NCI-H187 (cell line): ENCODE measurements around the gene BTNL8.

Experiments
- DNase-seq, 2 experiments: peaks; one replicate each; lab custom pipeline; 2025; lab: John Stamatoyannopoulos, UW

The BTNL8 gene

GRCh38 chr5:180898621-180899246 lies at the start of gene BTNL8:
TSS of gene BTNL8 (plus strand) at chr5:180899159. CDS start at chr5:180899311, 152 bp downstream.
- no peak for DNase-seq

GRCh38 chr5:180849827-180850226 lies 49.1 kb upstream of the BTNL8 start:
- DNase-seq: no peak

- no peak for DNase-seq
These were observed 48.4 kb upstream of the BTNL8 start for GRCh38 chr5:180850434-180851078.

GRCh38 chr5:180852495-180852894 lies 46.5 kb upstream of the BTNL8 start:
- no peak for DNase-seq

- no peak for DNase-seq
These were observed 45.7 kb upstream of the BTNL8 start for GRCh38 chr5:180853121-180853847.

- DNase-seq: no peak
These were observed 45.1 kb upstream of the BTNL8 start for GRCh38 chr5:180853848-180854176.

- no peak for DNase-seq
These were observed 40.4 kb upstream of the BTNL8 start for GRCh38 chr5:180858586-180858985.

- DNase-seq: peak in 1 of 2 experiments; percentile 51
These were observed 38.6 kb upstream of the BTNL8 start for GRCh38 chr5:180860273-180860886.

GRCh38 chr5:180860887-180861822 lies 37.8 kb upstream of the BTNL8 start, which contains the start of gene ZFP62:
TSS of gene ZFP62 (minus strand) at chr5:180861276. CDS start at chr5:180861219, 57 bp downstream.
- DNase-seq: peak; percentile 75 to 83

GRCh38 chr5:180862645-180863044 lies 36.3 kb upstream of the BTNL8 start:
- no peak for DNase-seq

GRCh38 chr5:180865981-180866695 lies 32.8 kb upstream of the BTNL8 start:
- no peak for DNase-seq

GRCh38 chr5:180866985-180867384 lies 32.0 kb upstream of the BTNL8 start:
- DNase-seq: no peak

- DNase-seq: peak; percentile 51 to 64
These were observed 30.0 kb upstream of the BTNL8 start for GRCh38 chr5:180868960-180869359.

GRCh38 chr5:180869587-180869986 lies 29.4 kb upstream of the BTNL8 start:
- no peak for DNase-seq

- no peak for DNase-seq
These were observed 28.5 kb upstream of the BTNL8 start for GRCh38 chr5:180870276-180871068.

GRCh38 chr5:180872419-180872818 lies 26.5 kb upstream of the BTNL8 start:
- DNase-seq: no peak

GRCh38 chr5:180873615-180874520 lies 25.1 kb upstream of the BTNL8 start:
- no peak for DNase-seq

- DNase-seq: no peak
These were observed 24.0 kb upstream of the BTNL8 start for GRCh38 chr5:180874804-180875582.
